PFSK-1 (cell line): ENCODE measurements around the gene LGI1.

Experiments
- POLR2AphosphoS5 ChIP-seq: IDR thresholded peaks from 2 replicates; pipeline ENCODE4 v1.6.1; 2012; ENCODE audit warnings: low read depth, mild to moderate bottlenecking, control low read depth, low read length, moderate library complexity
- TF ChIP-seq, protein P1 (sequence below), 2 experiments: IDR thresholded peaks; 2 replicates each; pipeline versions ENCODE4 v1.6.1 to v1.8.0; 2011 to 2012; ENCODE audit warnings: low read depth in 2 of 2, low read length in 2 of 2, control low read depth in 1 of 2, inconsistent platforms in 1 of 2, mild to moderate bottlenecking in 1 of 2, moderate library complexity in 1 of 2; ENCODE audit not compliant: insufficient read depth in 1 of 2

DNA sequence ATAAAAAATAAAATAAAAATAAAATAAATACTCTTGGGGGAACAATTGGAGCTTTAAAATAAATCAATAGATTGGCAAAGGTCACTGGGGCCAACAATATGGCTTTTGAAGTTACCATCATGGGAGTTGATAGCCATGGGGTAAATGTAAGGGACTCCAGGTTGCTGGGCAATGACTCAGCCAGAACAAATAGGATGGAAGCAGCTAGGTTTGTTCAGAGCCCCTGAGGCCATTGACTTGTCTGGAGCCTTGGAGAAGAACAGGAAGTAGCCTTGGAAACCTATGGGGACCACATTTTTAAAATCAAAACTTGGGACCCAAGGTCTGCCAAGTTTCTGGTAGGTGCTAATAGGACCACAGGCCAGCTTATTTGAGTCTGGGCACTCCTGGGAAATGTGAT is 35.2 kb upstream of the LGI1 start:
- TF ChIP-seq, protein P1, sequence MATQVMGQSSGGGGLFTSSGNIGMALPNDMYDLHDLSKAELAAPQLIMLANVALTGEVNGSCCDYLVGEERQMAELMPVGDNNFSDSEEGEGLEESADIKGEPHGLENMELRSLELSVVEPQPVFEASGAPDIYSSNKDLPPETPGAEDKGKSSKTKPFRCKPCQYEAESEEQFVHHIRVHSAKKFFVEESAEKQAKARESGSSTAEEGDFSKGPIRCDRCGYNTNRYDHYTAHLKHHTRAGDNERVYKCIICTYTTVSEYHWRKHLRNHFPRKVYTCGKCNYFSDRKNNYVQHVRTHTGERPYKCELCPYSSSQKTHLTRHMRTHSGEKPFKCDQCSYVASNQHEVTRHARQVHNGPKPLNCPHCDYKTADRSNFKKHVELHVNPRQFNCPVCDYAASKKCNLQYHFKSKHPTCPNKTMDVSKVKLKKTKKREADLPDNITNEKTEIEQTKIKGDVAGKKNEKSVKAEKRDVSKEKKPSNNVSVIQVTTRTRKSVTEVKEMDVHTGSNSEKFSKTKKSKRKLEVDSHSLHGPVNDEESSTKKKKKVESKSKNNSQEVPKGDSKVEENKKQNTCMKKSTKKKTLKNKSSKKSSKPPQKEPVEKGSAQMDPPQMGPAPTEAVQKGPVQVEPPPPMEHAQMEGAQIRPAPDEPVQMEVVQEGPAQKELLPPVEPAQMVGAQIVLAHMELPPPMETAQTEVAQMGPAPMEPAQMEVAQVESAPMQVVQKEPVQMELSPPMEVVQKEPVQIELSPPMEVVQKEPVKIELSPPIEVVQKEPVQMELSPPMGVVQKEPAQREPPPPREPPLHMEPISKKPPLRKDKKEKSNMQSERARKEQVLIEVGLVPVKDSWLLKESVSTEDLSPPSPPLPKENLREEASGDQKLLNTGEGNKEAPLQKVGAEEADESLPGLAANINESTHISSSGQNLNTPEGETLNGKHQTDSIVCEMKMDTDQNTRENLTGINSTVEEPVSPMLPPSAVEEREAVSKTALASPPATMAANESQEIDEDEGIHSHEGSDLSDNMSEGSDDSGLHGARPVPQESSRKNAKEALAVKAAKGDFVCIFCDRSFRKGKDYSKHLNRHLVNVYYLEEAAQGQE (IDR thresholded peaks at IDR 0.05; ENCODE audit: insufficient read depth in 1 of 2, low read depth in 2 of 2, low read length in 2 of 2), result no peak
- no peak for TF ChIP-seq POLR2AphosphoS5
